HG03139 (cell line): ENCODE results near the gene DLEC1.
"Not testable (repeated sequence)": the region's sequence is repeated elsewhere in the genome, so short reads cannot be mapped to it uniquely, and the experiment has no call there.

Experiments
- ATAC-seq: cut with Tn5 transposase; IDR thresholded peaks from one replicate; pipeline ENCODE4 v1.9.1; 2021; ENCODE audit not compliant: unreplicated experiment

DLEC1 gene

DNA sequence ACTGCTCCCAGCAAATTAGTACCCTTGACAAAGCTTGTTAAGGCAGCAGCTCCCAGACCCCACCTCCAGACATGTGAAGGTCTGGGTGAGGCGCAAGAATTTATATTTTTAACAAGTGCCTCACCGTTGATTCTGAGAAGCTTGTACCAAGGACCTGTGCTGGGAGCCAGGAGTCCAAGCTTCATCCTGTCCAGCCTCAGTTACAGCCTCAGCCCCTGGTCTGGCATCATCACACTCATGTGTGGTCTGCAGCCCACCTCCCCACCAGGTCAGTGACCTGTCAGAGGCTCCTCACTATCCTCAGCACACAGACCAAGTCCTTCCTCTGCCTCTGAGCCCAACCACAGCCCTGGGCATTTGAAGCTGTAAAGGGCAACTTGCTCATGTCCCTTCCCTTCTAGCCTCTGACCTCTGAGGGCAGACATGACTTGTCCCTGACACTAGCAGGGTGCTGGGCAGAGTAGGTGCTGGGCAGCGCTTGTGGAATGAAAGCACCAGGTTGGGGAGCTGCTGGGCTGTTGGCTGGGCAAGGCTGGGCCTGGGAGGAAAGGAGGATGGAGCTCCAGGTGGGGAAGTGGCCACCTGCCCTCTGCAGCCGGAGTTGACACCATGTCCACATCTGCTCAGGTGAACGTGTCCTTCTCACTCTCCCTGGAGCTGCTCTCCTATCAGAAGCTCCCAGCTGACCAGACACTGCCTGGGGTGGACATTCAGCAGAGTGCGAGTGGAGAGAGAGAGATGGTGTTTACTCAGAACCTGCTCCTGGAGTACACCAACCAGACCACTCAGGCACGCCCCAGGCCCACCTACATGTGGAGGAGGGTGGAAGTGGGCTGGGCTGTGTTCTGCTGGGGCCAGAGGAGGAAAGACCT, 81.0 kb downstream of the DLEC1 start:
- ATAC-seq = no peak

DNA sequence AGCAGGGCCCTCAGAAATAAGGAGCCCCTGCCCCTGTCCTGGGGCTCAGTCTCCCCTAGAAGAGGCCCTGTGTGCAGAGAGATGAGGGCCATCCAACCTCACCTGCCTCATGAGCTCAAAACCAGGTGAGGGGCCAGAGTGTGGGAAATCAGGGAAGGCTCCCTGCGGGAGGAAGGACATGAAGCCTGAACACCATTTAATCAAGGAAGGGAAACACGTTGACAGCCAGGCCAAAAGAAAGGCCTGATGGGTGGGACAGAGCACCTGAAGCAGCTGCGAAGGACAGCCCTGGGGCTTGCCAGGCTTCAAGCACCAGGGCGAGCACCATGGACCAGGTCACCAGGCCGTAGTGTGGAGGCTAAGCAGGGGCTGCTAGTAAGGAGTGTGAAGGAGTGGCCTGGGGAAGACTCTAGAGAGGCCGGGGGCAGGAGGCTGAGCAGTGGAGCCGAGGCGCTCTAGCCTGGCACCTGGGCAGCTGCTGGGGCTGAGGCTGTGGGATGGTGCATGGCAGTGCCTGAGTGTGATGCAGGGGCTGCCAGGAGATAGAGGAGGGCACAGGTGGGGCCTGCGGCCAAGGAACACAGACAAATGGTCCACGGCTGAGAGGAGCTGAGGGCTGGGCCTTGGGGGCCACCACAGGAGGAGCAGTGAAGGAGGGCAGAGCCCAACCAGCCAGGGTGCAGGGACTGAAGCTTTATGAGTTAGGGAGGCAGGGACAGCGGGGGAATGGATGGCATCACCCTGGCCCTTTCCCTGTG, 81.9 kb downstream of the DLEC1 start:
- no peak for ATAC-seq

DNA sequence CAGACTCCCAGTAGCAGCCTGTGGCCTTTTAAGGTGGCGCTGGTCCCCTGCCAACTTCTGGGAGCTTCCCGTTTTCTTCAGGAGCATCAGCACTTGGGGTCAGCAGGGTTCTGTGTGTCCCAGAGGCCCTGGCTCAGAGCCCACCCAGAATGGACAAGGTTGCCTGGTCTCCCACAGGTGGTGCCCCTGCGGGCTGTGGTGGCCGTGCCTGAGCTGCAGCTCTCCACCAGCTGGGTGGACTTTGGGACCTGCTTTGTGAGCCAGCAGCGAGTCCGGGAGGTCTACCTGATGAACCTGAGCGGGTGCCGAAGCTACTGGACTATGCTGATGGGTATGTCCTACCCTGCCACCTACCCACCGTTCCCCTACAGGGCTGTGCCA, 82.4 kb downstream of the DLEC1 start:
- ATAC-seq = no peak

DNA sequence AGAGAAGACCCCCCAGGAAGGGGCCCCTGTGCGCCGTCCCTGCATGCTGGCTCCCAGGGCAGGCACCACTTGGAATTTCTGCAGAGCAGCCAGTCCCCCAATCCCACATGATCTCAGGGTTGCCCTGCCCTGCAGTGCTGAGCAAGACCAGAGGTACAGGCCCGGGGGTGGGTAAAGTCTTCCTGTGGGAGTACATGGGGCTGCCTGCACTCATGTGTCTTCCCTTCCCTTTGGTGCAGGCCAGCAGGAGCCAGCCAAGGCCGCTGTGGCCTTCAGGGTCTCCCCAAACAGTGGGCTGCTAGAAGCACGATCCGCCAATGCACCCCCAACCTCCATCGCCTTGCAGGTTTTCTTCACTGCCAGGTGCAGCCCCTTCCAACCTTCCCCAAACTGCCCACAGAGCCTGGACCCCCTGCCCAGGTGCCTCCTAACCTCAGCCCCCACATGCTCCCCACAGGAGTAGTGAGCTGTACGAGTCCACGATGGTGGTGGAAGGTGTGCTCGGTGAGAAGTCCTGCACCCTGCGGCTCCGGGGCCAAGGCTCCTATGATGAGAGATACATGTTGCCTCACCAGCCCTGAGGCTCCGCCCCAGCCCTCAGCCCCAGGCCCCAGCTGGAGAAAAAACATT, 82.9 kb downstream of the DLEC1 start:
- no peak for ATAC-seq

DNA sequence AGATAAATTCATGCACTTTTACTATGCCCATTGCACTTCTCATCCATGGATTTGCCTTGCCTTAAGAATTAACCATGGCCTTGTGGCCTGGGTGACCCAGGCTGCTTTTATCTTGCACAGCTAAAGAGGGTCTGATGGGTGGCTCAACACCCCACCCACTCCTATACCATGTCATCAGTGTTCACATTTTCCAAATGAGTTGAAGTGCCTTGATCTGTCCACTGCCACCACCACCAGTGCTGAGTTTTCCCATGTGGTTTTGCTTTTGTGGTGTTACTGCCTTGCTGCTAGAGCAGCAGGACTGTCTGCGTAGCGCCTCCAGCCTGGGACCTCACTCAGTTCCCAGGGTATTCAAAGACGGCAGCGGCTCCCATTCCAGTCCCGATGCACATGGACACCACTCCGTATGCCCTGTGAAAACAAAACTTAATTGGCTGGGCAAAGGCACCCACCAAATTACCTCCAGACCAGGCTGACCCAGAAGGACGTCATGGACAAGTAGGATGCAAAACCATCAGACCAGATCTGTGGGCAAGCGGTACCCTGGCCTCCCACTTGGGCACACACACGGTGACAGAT, 83.8 kb downstream of the DLEC1 start:
- no peak for ATAC-seq

DNA sequence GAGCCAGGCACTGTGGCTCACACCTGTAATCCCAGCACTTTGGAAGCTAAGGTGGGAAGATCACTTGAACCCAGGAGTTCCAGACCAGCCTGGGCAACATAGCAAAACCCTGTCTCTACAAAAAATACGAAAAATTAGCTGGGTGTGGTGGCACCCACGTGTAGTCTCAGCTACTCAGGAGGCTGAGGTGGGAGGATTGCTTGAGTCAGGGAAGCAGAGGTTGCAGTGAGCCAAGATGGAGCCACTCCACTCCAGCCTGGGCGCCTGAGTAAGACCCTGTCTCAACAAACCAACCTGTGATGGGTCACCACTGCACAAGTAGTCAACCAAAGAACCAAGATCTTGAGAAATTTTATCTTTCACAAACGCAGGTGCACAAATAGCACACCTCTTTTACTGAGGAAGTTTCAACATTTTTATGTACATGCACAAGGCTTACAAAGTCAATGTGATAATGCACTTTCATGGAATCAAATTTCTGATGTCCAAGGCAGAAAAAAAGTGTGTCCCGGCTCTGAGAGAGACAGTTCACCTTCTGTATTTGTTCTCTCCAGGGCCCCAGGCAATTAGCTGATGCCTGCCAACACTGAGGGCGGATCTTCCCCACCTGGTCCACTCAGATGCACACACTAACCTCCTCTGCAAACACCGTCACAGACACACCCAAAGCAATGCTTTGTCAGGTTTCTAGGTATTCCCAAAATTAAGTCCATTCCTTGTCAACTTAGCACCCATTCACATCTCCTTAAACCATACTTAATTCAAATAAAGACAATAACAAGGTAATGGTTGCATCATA, 85.5 kb downstream of the DLEC1 start:
- no peak for ATAC-seq

DNA sequence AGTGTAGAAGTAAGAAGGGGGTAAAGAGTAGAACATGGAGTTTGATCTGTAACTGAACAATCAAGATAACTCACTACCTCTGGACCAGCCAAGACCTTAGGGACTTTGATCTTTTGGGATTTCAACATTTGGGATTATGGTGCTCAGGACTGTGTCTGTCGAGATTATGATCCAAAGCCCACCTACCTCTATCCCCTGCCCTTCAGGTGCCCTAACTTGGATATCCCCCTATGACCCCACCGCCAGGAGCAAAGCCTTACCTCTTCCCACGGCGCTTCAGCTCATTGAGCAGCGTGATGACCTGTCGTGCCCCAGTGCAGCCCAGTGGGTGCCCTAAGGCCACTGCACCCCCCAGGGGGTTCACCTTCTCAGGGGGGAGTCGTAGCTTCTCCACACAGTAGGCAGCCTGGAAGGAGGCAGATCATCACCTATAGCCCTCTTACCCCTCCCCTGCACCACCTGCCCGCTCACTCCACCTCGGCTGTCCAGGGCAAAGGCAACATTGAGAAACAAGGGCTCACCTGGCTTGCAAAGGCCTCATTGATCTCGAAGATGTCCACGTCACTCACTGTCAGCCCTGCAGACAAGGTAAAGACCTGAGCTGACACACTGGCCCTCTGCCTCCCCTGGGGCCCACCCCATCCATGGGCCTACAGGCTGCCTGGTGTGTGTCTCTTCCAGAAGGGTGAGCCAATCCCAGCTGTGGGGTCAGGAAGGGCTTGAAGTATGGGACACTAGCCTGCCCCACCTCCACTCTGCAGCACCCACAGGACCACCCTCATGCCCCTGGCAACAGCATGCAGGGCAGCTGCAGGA, 86.5 kb downstream of the DLEC1 start:
- no peak for ATAC-seq

DNA sequence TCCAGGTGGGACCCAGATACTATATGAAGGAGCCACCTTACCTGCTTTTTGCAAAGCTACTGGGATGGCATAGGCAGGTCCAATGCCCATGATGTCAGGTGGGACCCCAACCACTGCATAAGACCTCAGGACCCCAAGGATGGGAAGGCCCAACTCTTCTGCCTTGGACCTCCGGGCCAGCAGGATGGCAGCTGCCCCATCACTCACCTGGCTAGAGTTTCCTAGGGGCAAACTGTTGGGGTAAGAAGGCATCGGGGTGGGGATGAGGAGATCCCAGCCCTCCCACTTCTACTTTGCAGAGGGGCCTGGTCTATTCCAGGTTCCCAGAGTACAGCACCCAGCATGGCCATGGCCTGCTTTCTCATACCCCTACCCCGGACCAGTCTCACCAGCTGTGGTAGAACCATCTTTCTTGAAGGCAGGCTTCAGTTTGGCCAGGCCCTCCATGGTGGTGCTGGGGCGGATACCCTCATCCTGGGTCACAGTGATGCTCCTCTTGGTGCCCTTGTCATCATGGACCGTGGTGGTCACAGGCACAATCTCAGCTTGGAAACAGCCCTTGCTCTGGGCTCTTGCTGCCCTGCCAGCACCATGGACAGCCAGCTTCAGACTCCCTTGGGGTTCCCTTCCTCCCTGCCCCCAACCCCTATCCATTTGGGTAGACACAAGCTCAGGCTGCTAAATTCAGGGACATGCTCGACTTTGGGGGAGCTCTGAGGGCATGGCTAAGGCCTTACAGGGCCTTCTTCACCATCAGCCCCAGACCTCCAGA, 87.3 kb downstream of the DLEC1 start:
- no peak for ATAC-seq

DNA sequence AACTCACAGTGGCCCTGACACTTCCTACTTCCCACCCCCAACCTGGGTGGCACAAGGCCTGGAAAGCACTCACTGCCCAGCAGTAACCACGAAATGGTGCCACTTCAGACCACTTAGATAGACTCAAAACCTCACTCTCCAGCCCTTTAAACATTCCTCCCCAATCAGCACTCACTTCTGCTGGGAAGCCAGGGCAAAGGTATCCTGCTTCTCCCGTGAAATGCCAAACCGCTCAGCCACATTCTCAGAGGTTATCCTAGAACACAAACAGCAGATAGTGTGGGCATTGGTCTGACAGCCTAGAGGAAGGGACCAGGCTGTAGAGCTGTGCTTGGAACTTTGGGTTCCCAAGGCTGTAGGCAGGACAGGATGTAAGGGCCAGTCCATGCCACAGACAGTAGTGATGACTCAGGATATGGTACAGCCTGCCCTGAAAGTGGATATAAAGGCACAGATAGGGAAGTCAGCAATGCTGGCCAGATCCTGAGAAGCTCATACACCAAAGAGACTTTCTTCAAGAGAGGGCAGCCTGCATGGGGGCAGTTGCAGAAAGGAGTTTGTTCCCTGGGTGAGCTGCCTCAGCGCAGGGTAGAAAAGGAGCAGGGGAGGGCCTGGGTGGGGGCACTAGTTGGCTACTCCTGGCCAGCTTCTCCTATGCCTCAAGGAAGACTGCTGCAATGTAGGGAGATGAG, 88.7 kb downstream of the DLEC1 start:
- no peak for ATAC-seq

DNA sequence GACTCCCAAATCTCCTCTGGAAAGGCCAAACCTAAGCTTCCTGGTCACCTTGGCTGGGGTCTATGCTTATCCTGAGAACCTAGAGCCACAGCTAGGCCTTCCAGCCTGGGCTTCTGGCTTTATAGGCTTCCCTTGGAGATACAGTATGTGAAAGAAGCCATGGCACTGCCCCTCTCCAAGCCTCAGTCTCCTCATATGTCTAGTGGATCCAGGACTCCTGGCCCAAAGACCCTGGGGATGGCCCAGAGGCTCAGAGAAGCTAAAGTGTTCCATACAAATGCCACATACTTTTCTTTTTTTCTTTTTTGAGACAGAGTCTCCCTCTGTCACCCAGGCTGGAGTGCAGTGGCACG, 89.3 kb downstream of the DLEC1 start:
- no peak for ATAC-seq

DNA sequence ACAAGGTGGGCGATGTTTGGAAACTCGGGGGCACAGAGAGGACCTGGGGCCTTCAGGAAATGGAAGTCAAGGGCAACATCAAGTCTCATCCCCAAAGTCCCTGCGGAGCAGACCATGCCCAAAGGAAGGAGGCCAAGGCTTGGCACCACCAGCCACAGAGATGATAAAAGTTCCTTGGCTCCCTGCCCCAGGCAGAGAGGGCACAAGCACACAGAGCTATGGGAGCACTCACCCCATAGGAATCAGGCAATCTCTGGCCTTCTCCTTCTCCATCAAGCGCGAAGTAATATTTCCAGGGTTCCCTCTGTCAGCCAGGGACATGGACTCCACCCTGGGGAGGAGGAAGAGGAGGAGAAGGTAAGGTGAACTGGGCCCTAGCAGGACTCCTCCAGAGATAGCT, 90.0 kb downstream of the DLEC1 start:
- no peak for ATAC-seq

DNA sequence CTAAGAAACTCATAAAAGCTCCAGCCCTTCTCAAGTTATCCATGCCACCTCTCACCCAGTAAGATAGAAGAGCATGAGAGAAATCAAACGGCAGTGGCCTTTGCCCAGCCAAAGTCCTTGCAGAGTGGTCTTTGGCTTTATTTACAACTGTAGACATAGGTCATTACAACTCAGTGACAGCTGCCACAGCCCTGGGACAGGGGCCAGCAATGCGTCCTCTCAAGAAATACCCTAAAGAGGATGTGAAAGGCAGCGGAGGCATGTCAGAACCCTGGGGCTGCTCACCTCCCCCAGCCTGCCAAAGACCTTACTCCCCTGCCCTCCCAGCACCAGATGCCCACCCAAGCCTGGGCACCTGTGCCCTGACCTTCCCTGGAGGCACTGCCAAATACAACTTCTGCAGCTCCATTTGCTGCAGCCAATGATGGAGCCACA, 91.6 kb downstream of the DLEC1 start:
- no peak for ATAC-seq

DNA sequence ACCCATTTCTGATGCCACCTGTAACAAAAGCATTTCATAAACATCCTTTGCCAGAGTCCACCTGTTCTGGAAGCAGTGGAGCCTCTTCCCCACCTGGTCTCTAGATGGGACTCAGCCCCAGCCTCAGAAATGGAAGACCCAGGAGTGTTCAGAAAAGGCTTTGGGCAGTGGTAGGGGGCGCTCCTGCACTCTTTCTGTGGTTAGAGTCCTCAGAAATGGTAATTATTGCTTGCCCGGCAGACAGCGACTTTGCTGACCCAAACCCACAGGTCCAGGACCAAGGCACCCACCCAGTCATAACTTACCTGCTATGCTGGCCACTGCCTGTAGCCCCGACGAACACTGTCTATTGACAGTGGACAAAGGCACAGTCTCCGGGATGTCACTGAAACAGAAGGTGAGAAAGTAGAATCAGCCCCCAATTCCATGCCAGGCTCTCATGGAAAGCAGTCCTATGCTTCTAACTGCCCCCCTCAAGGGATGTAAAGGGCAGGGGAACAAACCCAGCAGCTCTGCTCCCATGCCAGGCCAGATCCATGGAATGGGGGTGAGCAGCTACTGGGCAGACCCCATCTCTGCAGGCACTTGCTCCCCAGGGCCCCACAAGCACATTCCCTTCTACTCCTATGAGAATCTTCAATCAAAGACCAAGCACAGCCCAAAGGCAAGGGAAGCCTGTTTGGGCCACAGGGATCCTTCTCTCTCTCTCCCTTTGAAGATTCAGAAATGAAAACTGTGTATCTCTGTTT, 92.8 kb downstream of the DLEC1 start:
- no peak for ATAC-seq

DNA sequence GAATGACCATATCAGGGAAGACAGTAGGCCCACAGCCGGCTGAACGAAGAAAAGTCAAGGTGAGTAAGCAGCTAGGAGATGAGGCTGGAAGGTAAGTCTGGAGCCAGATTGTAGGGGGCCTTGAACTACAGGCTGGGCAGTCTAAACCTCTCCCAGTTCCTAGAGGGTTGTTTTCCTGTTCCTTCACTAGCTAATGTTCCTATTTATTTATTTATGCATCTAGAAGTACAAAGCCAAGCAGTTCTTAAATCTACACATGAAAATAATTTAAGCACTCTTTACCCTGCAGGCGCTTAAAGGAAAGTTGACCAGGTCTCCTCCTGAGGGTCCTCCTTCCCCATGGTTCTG, 94.2 kb downstream of the DLEC1 start:
- ATAC-seq = no peak

DNA sequence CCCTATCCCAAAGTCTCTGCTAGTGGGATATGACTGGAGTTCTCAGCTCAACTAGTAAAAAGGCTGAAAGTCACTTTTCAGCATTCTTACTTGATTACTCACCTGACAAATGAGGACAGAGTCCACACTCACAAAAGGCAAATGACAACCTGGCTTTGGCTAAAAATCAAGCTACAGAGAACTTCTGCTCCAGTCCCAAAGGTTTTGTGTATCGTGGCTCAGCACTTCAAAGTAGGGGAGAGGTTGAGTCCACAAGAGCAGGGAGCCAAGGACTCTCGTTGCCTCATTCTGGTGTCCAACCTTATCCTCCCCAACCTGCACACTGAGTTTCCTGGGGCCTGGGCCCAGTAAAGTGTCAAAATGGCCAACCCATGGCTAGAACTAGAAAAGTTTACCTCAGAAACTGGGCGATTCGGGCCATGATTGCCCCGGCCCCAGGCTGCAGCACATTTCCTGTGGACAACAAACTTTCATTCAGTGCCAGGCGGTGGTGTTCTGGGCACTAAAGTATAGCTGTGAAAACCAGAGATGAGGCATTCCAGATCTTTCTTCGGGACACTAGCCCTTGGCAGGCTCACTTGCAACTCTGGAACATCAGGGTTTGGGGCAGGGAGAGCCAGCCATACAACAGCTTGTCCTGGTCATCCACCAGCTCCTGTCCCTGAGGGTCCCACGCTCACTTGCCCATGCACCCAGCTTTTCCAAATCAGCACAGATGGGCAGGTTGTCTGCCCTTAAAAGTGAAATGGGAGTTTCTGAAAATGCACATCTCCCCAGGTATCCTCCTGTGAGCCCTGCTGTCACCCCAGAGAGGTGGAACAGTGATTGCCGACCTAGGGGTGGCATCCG, 94.8 kb downstream of the DLEC1 start:
- no peak for ATAC-seq

DNA sequence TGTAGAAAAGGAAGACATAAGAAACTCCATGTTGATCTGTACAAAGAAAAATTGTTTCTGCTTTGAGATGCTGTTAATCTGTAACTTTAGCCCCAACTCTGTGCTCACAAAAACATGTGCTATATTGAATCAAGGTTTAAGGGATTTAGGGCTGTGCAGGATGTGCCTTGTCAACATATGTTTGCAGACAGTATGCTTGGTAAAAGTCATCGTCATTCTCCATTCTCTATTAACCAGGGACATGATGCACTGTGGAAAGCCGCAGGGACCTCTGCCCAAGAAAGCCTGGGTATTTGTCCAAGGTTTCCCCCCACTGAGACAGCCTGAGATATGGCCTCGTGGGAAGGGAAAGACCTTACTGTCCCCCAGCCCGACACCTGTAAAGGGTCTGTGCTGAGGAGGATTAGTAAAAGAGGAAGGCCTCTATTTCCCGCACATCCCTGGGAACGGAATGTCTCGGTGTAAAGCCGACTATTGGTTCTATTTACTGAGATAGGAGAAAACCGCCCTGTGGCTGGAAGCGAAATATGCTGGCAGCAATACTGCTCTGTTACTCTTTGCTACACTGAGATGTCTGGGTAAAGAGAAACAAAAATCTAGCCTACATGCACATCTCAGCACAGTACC, 95.6 kb downstream of the DLEC1 start:
- ATAC-seq = not testable (repeated sequence)
